H1 (cell line): ENCODE data around the gene PID1. TPM values are rescaled to one million over a fixed set of nuclear protein-coding genes. Genes with fewer than 3 reads are reported as not detected.

Experiments used
- BCL11A ChIP-seq, 2 experiments: IDR thresholded peaks; one replicate each; pipeline ENCODE4 v1.6.1; 2011; ENCODE audit warnings: low read depth in 2 of 2, low read length in 2 of 2, mild to moderate bottlenecking in 2 of 2
- CBX8 ChIP-seq: fragments of 300-800, 300-1000 bp; sonication (generic); IDR thresholded peaks from 2 replicates; pipeline ENCODE4 v1.7.1; 2016; ENCODE audit warnings: low read depth, low read length, borderline replicate concordance
- CREB1 ChIP-seq: IDR thresholded peaks from 2 replicates; pipeline ENCODE4 v1.6.1; 2012; ENCODE audit warnings: inconsistent platforms
- RNF2 ChIP-seq: fragments of 200-900, 300-1000 bp; sonication (generic); IDR thresholded peaks from 2 replicates; pipeline ENCODE4 v1.7.1; 2016; ENCODE audit warnings: borderline replicate concordance, low read depth, mild to moderate bottlenecking, antibody characterized with exemption, low read length; ENCODE audit not compliant: poor library complexity, severe bottlenecking; ENCODE audit errors: missing control alignments
- SIN3A ChIP-seq, 2 experiments: IDR thresholded peaks in 1 of 2; conservative IDR thresholded peaks in 1 of 2; 2 replicates each; pipeline ENCODE4 v1.6.1; 2011 to 2012; ENCODE audit warnings: low read length in 2 of 2, improper control_type of control experiment in 1 of 2, low read depth in 1 of 2, mild to moderate bottlenecking in 1 of 2
- polyA plus RNA-seq, 7 experiments: library from polyadenylated mRNA; depleted of rRNA in 3 of 7; stranded (reverse) in 5 of 7; unstranded in 2 of 7; fragments of >200 nt in 5 of 7; fragments of 200-250 nt in 2 of 7; gene quantifications; 1 replicate in 5 of 7; 2 replicates in 1 of 7; 4 replicates in 1 of 7; pipeline versions ENCODE4 v1.2.1 to v1.2.3, GENCODE V29; 2011 to 2013; ENCODE audit warnings: missing spikeins in 2 of 7, mixed read lengths in 2 of 7
- total RNA-seq: library from RNA; stranded (reverse); fragmentation: NEBNext Ultra II Directional; extraction: Animal tissue kit (Norgen Biotek cat#: 25700); gene quantifications from 2 replicates; pipeline ENCODE4 v1.2.1, GENCODE V29; 2021

Gene PID1
- total and polyA plus RNA-seq, 2 of the 8 experiments (the other 6 are each of a cell fraction or from before 2014, with no cell fraction given) = 1.5 to 3.3 TPM

- TF ChIP-seq SIN3A (conservative IDR thresholded peaks at IDR 0.05 in 1 of 2, IDR thresholded peaks at IDR 0.05 in 1 of 2; ENCODE audit: low read depth in 1 of 2, low read length in 2 of 2) = no peak
- TF ChIP-seq CBX8 = no peak
- TF ChIP-seq CREB1 = no peak
- TF ChIP-seq BCL11A (IDR thresholded peaks at IDR 0.05; ENCODE audit: low read depth in 2 of 2, low read length in 2 of 2) = no peak
- no peak for TF ChIP-seq RNF2
Measured at GRCh38 chr2:229088517-229088913, 182.6 kb downstream of the PID1 start (continued).
